C4-2B (cell line): ENCODE results near the gene DCPS.
"Not testable (repeated sequence)": the region's sequence is repeated elsewhere in the genome, so short reads cannot be mapped to it uniquely, and the experiment has no call there.

Experiments
- H3K27ac ChIP-seq: fragments of 450-650 bp; 2 replicates; pipeline ENCODE4 v1.5.1; 2017
- ZFX ChIP-seq: fragments of 450-650 bp; IDR thresholded peaks from 2 replicates; pipeline ENCODE4 v1.6.1; 2017
- TF ChIP-seq, protein P1 (sequence below): fragments of 450-650 bp; conservative IDR thresholded peaks from 2 replicates; pipeline ENCODE4 v1.5.1; 2017; ENCODE audit warnings: mild to moderate bottlenecking

Gene DCPS

DNA sequence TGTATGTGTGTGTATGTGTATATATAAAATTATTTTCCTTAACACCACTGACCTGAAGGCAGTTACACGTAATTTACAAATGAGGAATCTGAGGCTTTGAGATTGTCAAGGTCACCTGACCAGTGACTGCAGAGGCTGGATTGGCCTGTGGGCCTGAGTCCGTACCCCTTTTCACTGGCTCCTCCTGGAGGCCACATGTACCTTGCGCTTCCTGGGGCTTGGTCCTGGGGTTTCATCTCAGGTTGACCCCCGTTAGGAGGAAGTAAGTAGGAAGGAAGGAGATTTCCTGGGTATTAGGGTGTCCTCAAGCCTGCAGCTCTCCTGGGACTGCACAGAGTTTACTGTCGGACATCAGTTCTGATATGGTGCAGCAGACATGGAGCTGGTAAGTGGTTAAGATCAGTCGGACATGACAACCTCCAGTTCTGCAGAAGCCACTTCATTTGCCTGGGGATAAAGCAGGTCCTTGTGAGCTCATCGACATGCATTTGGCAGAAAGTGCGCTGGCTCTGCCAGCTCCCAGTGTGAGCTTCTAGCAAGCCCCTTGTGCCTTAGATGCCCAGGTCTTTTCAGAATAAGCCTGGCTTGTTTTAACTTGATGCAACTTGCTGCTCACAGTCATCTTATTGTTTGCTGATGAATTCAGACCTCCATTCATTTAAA is 88.2 kb downstream of the DCPS start:
- H3K27ac ChIP-seq, result no peak overlapping the region
- TF ChIP-seq ZFX, result no peak
- TF ChIP-seq, protein P1, sequence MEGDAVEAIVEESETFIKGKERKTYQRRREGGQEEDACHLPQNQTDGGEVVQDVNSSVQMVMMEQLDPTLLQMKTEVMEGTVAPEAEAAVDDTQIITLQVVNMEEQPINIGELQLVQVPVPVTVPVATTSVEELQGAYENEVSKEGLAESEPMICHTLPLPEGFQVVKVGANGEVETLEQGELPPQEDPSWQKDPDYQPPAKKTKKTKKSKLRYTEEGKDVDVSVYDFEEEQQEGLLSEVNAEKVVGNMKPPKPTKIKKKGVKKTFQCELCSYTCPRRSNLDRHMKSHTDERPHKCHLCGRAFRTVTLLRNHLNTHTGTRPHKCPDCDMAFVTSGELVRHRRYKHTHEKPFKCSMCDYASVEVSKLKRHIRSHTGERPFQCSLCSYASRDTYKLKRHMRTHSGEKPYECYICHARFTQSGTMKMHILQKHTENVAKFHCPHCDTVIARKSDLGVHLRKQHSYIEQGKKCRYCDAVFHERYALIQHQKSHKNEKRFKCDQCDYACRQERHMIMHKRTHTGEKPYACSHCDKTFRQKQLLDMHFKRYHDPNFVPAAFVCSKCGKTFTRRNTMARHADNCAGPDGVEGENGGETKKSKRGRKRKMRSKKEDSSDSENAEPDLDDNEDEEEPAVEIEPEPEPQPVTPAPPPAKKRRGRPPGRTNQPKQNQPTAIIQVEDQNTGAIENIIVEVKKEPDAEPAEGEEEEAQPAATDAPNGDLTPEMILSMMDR, result no peak

- no peak overlapping the region for H3K27ac ChIP-seq
- TF ChIP-seq ZFX, result no peak
- TF ChIP-seq, protein P1, result no peak
Observed at GRCh38 chr11:126392633-126393013, 88.8 kb downstream of the DCPS start.

DNA sequence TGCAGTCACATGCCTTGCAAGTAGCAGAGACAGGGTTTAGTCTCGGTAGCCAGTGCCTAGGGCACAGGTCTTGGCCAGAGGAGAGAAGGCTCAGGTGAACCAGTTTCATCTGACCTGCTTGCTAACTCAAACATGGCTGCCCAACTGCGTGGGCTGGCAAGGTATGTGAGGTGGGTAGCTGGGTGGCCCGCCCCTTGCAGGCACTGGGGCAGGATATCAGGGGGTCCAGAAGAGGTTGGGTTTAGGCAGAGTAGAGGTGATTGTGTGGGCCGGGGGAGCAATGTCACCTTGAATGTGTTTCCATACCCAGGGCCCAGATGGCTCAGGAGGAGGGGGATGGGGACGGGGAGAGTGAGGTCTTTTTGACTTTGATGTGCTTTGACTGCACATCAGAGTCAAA is 89.3 kb downstream of the DCPS start:
- TF ChIP-seq, protein P1, result no peak
- no peak for TF ChIP-seq ZFX
- no peak overlapping the region for H3K27ac ChIP-seq

DNA sequence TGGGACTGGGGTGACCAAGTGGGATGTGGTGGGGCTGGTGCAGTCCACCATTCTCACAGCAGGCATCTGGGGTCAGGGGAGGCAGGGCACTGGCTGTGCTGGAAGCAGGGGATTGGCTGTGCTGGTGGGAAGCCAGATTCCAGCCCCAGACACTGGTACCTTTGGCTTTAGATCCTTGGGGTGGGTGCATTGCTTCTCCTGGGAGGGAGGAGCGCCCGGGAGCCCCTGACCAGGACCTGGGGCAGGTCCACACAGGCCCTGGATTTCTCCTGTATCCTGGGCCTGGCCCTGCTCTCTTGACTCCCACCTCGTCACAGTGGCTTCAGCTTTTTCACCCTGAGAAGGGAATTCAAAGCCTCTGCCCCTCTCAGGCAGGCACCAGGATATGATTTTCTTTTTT is 90.2 kb downstream of the DCPS start:
- H3K27ac ChIP-seq, result no peak overlapping the region
- TF ChIP-seq, protein P1, result no peak
- no peak for TF ChIP-seq ZFX

DNA sequence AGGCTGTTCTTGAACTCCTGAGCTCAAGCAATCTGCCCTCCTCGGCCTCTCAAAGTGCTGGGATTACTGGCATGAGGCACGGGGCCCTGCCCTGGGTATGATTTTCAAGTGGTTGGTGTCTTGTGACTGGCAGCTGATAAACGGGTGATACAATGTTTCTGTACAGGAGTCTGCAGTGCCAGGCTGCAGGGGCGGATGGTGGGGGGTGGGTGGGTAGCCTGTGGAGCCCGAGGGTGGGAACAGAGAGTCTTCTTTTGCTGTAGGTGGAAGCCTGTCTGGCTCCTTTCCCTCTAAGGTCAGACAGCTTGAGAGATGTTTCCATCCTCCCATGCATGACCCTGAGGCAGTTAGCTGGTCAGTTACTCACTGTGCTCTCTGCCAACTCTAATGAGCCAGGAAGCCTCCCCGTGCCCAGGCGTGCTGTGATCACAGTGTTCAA is 90.8 kb downstream of the DCPS start:
- H3K27ac ChIP-seq, result not testable (repeated sequence)
